Measurements from ENCODE around the gene NPAT. TPM values are rescaled to one million over a fixed set of nuclear protein-coding genes. Genes with fewer than 3 reads are reported as not detected.

The NPAT gene
- total RNA-seq, 1 donor from 2014 or later, result 2.0 TPM

GRCh38 chr11:108235192-108235591 lies 12.8 kb upstream of the NPAT start:
- H3K4me3 ChIP-seq, result no peak overlapping the region
- no peak for TF ChIP-seq CTCF (IDR thresholded peaks at IDR 0.05)
- no peaks in the 10 kb centered on the region for H3K4me1 ChIP-seq
- H3K36me3 ChIP-seq, result peaks cover 19 to 48% of the 10 kb centered on the region in 2 donors
- DNase-seq (ENCODE audit: low spot score in 2 of 2), result no peak
- H3K9me3 ChIP-seq, result no peaks in the 10 kb centered on the region
- intact Hi-C loops (cut with DNase I), result no loop called here
- H3K27me3 ChIP-seq, result no peaks in the 10 kb centered on the region
- H3K27ac ChIP-seq, result no peak overlapping the region

GRCh38 chr11:108233277-108233945 lies 11.0 kb upstream of the NPAT start:
- TF ChIP-seq CTCF (IDR thresholded peaks at IDR 0.05), result no peak
- Histone ChIP-seq H3K4me3 (no peak overlapping the region), H3K9me3 (no peaks in the 10 kb centered on the region), H3K4me1 (no peaks in the 10 kb centered on the region), H3K27ac (no peak overlapping the region), H3K36me3 (peaks cover 25 to 60% of the 10 kb centered on the region in 2 donors), H3K27me3 (no peaks in the 10 kb centered on the region)
- DNase-seq (ENCODE audit: low spot score in 2 of 2), result no peak
- intact Hi-C loops (cut with DNase I), result no loop called here

GRCh38 chr11:108228251-108228650 lies 5.8 kb upstream of the NPAT start:
- intact Hi-C loops (cut with DNase I), result loop anchor here (10.0 kb wide), 2 partner anchors 383 to 1867 kb away; partner anchors contain the start of gene ZC3H12C
- no peaks in the 10 kb centered on the region for H3K27me3 ChIP-seq
- H3K27ac ChIP-seq, result no peak overlapping the region
- H3K4me3 ChIP-seq, result no peak overlapping the region
- peaks cover 0 to 9% of the 10 kb centered on the region in 2 donors for H3K4me1 ChIP-seq
- no peak for TF ChIP-seq CTCF (IDR thresholded peaks at IDR 0.05)
- no peaks in the 10 kb centered on the region for H3K9me3 ChIP-seq
- H3K36me3 ChIP-seq, result peaks cover 19 to 42% of the 10 kb centered on the region in 2 donors
- no peak for DNase-seq (ENCODE audit: low spot score in 2 of 2)

- intact Hi-C loops (cut with DNase I), result loop anchor here (10.0 kb wide), 2 partner anchors 381 to 1869 kb away; partner anchors contain the start of gene ZC3H12C
- no peak for TF ChIP-seq CTCF (IDR thresholded peaks at IDR 0.05)
- H3K9me3 ChIP-seq, result no peaks in the 10 kb centered on the region
- peaks cover 19 to 27% of the 10 kb centered on the region in 2 donors for H3K36me3 ChIP-seq
- H3K4me1 ChIP-seq, result peaks cover 0 to 9% of the 10 kb centered on the region in 2 donors
- H3K4me3 ChIP-seq, result no peak overlapping the region
- H3K27ac ChIP-seq, result no peak overlapping the region
- no peaks in the 10 kb centered on the region for H3K27me3 ChIP-seq
- no peak for DNase-seq (ENCODE audit: low spot score in 2 of 2)
These were observed 3.6 kb upstream of the NPAT start for GRCh38 chr11:108226036-108226435.

GRCh38 chr11:108224911-108225786 lies 2.7 kb upstream of the NPAT start:
- peak overlapping the region; percentile 92 to 93 for H3K27ac ChIP-seq
- no peaks in the 10 kb centered on the region for H3K27me3 ChIP-seq
- peak overlapping the region; percentile 74 to 80 for H3K4me3 ChIP-seq
- H3K36me3 ChIP-seq, result peaks cover 14 to 18% of the 10 kb centered on the region in 2 donors
- intact Hi-C loops (cut with DNase I), result loop anchor here (10.0 kb wide), 2 partner anchors 380 to 1870 kb away; partner anchors contain the start of gene ZC3H12C
- H3K4me1 ChIP-seq, result peaks cover 0 to 13% of the 10 kb centered on the region in 2 donors
- no peaks in the 10 kb centered on the region for H3K9me3 ChIP-seq
- no peak for DNase-seq (ENCODE audit: low spot score in 2 of 2)
- no peak for TF ChIP-seq CTCF (IDR thresholded peaks at IDR 0.05)
